B cell (primary cell): ENCODE measurements around the gene MST1.
"Not testable (repeated sequence)": the region's sequence is repeated elsewhere in the genome, so short reads cannot be mapped to it uniquely, and the experiment has no call there.

Experiments used
- EZH2 ChIP-seq: IDR thresholded peaks from 2 replicates; pipeline ENCODE4 v1.6.1; 2012; ENCODE audit warnings: borderline replicate concordance, low read depth, mild to moderate bottlenecking, moderate library complexity, low read length; ENCODE audit not compliant: insufficient read depth, poor library complexity, severe bottlenecking
- TF ChIP-seq, protein P1 (sequence below): fragments of 200-600 bp; IDR thresholded peaks from one replicate; pipeline ENCODE4 v1.8.0; 2022; ENCODE audit warnings: antibody characterized with exemption, mild to moderate bottlenecking

DNA sequence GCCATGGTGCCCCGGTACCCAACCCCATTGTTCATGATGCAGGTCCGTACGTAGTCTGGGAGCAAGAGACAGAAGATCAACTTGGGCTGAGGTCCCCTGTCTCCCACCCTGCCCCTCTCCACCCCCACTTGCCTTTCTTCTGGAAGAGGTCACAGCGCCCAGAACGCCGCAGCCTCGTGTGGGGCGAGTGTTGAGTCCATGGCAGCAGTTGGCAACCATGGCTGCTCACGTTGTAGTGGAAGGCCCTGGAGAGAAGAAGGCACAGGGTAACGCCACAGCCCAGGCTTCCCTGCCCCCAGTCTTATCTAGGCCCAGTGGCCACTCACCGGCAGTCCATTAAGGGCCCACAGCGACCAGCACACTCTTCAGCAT, 1.9 kb downstream of the MST1 start:
- TF ChIP-seq, protein P1, sequence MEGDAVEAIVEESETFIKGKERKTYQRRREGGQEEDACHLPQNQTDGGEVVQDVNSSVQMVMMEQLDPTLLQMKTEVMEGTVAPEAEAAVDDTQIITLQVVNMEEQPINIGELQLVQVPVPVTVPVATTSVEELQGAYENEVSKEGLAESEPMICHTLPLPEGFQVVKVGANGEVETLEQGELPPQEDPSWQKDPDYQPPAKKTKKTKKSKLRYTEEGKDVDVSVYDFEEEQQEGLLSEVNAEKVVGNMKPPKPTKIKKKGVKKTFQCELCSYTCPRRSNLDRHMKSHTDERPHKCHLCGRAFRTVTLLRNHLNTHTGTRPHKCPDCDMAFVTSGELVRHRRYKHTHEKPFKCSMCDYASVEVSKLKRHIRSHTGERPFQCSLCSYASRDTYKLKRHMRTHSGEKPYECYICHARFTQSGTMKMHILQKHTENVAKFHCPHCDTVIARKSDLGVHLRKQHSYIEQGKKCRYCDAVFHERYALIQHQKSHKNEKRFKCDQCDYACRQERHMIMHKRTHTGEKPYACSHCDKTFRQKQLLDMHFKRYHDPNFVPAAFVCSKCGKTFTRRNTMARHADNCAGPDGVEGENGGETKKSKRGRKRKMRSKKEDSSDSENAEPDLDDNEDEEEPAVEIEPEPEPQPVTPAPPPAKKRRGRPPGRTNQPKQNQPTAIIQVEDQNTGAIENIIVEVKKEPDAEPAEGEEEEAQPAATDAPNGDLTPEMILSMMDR = not testable (repeated sequence)
- not testable (repeated sequence) for TF ChIP-seq EZH2
